Activated T-helper 1 cell treated with anti-CD3 and anti-CD28 coated beads, Interleukin-12 subunit alpha, Interleukin-12 subunit beta, Interleukin-2, Interleukin-4 antibody, amounts not matched to agents 30 ng/mL and 10 ng/mL and 1 ng/mL, durations not matched to agents 14 hours and 24 hours and 36 hours (primary cell): ENCODE measurements around the gene XPNPEP2. TPM values are rescaled to one million over a fixed set of nuclear protein-coding genes. Genes with fewer than 3 reads are reported as not detected.

Experiments
- DNase-seq: peaks from one replicate; pipeline ENCODE4 v3.0.0; 2021; ENCODE audit warnings: low spot score
- H3K27ac Mint-ChIP-seq: one replicate; pipeline ENCODE4 v1.8.0; 2021; ENCODE audit warnings: mild to moderate bottlenecking, mixed read lengths
- H3K27me3 Mint-ChIP-seq: one replicate; pipeline ENCODE4 v1.8.0; 2022; ENCODE audit warnings: mild to moderate bottlenecking, moderate library complexity, mixed read lengths; ENCODE audit not compliant: insufficient read depth
- H3K36me3 Mint-ChIP-seq: one replicate; pipeline ENCODE4 v1.8.0; 2021; ENCODE audit warnings: low read depth, mixed read lengths
- H3K4me1 Mint-ChIP-seq: one replicate; pipeline ENCODE4 v1.8.0; 2021; ENCODE audit warnings: low read depth, mixed read lengths
- H3K4me3 Mint-ChIP-seq: one replicate; pipeline ENCODE4 v1.8.0; 2021; ENCODE audit warnings: mild to moderate bottlenecking, moderate library complexity, mixed read lengths
- H3K9me3 Mint-ChIP-seq: one replicate; pipeline ENCODE4 v1.8.0; 2021; ENCODE audit warnings: mixed read lengths
- intact Hi-C: fragments of 100-400 bp; cut with micrococcal nuclease; formaldehyde crosslinking; loops from one replicate; pipeline ENCODE4 v1.15.1; 2024
- total RNA-seq: library from RNA; stranded (reverse); gene quantifications from 2 replicates; pipeline ENCODE4 v1.2.3, GENCODE V29; 2022

The XPNPEP2 gene
- total RNA-seq, 1 donor from 2014 or later: 0.16 TPM

DNA sequence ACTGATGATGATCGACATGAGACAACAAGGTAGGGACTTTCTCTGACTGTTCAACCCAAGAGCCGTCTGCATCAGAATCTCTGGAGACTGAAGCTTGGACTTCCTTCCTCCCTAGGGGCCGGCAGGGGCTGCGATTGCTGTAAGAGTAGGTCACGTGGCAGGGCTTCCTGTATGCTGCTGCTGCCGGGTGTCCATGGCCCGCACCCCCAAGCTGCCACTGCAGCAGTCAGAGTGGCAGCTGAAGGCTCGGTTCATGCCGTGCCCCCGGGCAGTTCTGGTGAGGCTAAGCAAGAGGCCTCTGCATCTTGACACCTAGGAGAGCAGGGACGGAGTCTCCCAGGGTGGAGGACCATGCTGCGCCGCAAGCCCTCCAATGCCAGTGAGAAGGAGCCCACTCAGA is 41.0 kb downstream of the XPNPEP2 start, which contains the start of gene SASH3:
SASH3 (plus strand) TSS at position 203 of the 400 bp plus-strand sequence; CDS start at position 352, 149 bp downstream.
- peak within 1 kb of the TSS; percentile 87 for H3K4me3 Mint-ChIP-seq
- peaks cover 58% of the 10 kb centered on the region for H3K4me1 Mint-ChIP-seq
- no peaks in the 10 kb centered on the region for H3K27me3 Mint-ChIP-seq
- H3K27ac Mint-ChIP-seq: peak within 1 kb of the TSS; percentile 91
- no peaks in the 10 kb centered on the region for H3K9me3 Mint-ChIP-seq
- peak; percentile 57 for DNase-seq
- intact Hi-C loops: loop anchor here (2.0 to 10.0 kb wide), 7 partner anchors 37 to 488 kb away; partner anchors contain the start of genes BCORL1, RAB33A and ZNF280C
- H3K36me3 Mint-ChIP-seq: peaks cover 33% of the 10 kb centered on the region

DNA sequence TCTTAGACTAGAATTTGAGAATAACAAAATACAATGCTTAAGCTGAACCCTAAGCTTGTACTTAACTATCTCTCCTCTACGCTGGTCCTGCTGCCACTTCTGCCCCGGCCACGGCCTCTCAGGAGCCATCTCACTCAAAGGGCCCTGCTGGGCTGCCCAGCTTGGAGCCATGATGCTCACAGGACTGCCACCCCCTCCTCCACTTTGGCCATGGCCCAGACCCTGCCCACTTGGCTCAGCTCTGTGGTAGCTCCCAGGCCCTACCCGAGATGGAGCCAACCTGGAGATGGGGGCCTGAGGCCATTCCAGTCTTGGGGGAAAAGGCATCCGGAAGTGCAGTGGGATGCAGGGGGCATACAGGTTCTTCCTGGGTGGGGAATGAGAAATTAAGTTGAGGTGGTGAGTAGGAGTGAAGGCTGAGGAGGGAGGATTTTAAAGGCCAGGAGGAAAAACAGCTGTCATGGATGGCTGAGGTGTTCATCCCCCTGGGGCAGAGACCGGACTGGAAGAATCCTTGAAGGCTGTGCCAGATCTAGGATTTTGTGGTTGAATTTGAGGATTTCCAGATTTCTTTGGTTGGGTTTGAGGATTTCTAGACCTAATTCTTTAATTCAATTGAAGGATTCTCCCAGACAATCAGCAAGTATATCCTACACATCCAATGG is 41.8 kb downstream of the XPNPEP2 start:
- Mint-ChIP-seq H3K27me3 (no peaks in the 10 kb centered on the region), H3K36me3 (peaks cover 36% of the 10 kb centered on the region), H3K27ac (peak overlapping the region; percentile 91), H3K4me1 (peaks cover 57% of the 10 kb centered on the region), H3K4me3 (peak overlapping the region; percentile 87), H3K9me3 (no peaks in the 10 kb centered on the region)
- no peak for DNase-seq
- intact Hi-C loops: loop anchor here (1.0 to 10.0 kb wide), 8 partner anchors 11 to 394 kb away; partner anchors contain the start of genes BCORL1 and RAB33A

DNA sequence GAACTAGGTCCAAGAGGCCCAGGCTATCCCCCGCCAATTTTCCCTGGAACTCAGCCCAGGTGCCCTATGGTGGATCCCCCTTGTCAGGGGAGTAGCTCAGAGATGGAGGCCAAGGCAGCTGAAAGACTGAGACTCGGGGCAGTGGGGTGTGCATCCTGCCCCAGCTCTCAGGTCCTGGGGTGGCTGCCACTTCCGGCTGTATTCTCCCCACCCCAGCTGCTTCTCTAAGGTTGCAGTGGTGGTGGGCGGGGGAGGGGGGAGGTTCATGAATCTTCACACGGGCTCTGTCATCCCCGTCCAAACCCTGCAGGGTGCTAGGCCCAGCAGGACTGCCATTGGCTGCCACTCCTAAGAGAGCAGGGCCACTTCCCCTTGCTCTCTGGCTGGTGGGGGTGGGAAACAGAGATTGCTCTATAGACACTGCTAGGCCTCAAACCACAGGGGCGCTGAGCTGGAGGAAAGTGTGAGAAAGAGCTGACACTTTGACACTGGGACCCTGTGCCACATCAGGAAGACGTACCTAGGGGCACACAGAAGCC is 42.4 kb downstream of the XPNPEP2 start:
- Mint-ChIP-seq H3K27ac (peak overlapping the region; percentile 91), H3K4me1 (peaks cover 63% of the 10 kb centered on the region), H3K27me3 (no peaks in the 10 kb centered on the region), H3K4me3 (peak overlapping the region; percentile 87), H3K9me3 (no peaks in the 10 kb centered on the region), H3K36me3 (peaks cover 39% of the 10 kb centered on the region)
- intact Hi-C loops: loop anchor here (1.0 to 10.0 kb wide), 8 partner anchors 12 to 394 kb away; partner anchors contain the start of genes BCORL1 and RAB33A
- peak; percentile 65 for DNase-seq

DNA sequence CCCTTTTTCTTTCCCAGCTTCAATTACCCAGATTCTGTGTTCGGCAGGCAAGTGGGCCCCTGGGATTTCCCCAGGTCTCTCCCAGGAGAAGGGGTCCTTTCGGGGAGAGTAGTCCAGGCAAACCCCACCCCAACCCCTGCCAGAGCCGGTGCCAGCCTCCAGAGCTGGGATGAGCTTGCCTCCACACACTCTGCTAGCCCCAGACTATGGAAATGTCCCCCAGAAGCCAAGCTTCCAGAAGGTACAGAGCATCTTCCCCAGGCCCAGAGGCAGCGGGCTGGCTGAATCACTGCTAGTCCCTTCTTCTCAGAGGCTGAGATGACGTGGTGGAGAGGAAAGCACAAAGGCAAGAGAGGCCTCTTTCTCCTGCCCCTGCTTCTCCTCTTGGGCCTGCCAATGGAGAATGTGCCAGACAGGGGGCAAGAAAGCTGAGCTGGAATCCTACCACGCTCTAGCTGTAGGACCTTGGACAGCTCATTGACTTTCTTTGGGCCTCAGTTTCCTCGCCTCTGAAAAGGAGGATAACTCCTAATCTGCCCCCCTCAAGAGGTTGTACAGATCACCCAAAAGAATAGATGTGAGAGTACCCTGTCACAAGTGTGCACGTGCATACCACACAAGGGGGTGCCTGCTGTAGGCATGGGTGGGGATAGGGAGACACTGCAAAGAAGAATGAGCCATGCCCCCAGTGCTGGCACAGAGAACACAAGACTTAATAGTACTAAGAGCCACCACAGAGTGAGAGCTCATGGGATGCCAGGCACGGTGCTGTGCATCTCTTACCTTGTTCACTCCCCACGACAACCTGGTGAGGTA is 43.1 kb downstream of the XPNPEP2 start:
- no peak for DNase-seq
- peaks cover 42% of the 10 kb centered on the region for H3K36me3 Mint-ChIP-seq
- peak overlapping the region; percentile 91 for H3K27ac Mint-ChIP-seq
- H3K4me3 Mint-ChIP-seq: peak overlapping the region; percentile 87
- intact Hi-C loops: loop anchor here (1.0 to 10.0 kb wide), 9 partner anchors 13 to 393 kb away; partner anchors contain the start of genes BCORL1, RAB33A and ZDHHC9
- peaks cover 63% of the 10 kb centered on the region for H3K4me1 Mint-ChIP-seq
- no peaks in the 10 kb centered on the region for H3K27me3 Mint-ChIP-seq
- no peaks in the 10 kb centered on the region for H3K9me3 Mint-ChIP-seq

DNA sequence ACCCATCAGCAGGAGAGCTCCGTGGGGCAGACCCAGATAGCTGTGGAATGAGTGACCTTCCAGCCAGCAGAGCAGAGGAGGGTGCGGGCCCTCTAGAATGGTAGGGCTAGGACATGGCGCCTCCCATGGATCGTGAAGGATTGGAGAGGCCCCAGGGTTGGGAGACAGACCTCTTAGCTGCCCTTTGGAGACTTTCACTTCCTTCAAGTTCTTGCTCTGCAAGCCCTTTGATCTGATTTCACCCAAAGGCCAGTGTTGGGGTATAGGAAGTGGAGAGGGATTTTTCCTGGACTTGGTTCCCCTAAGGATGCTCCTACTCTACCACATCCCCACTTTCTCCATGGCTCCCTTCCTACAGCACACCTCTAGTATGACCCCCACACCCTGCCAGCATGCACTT is 43.9 kb downstream of the XPNPEP2 start:
- intact Hi-C loops: loop anchor here (1.0 to 10.0 kb wide), 6 partner anchors 40 to 392 kb away; partner anchors contain the start of genes BCORL1, RAB33A and ZDHHC9
- DNase-seq: no peak
- peak overlapping the region; percentile 91 for H3K27ac Mint-ChIP-seq
- H3K36me3 Mint-ChIP-seq: peaks cover 49% of the 10 kb centered on the region
- no peaks in the 10 kb centered on the region for H3K9me3 Mint-ChIP-seq
- H3K4me3 Mint-ChIP-seq: peak overlapping the region; percentile 87
- peaks cover 62% of the 10 kb centered on the region for H3K4me1 Mint-ChIP-seq
- H3K27me3 Mint-ChIP-seq: no peaks in the 10 kb centered on the region

DNA sequence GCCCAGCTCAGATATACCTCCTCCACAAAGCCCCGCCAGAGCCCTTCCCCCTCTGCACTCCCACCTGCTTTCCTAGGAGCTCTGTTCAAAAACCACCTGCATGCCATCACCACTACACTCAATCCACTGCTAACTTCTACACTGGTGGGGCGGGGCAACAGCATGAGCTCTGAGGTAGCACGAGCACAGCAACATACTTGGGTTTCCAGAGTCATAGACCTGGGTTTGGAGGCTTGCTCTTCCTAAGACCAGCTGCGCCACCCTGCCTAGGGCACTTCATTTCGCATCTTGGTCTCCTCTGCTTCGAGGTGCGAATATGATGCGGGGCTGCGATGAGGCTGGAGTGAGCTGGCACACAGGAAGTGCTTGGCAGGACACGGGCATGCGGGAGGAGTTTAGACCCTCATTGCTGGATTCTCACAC is 44.5 kb downstream of the XPNPEP2 start:
- intact Hi-C loops: loop anchor here (1.0 to 10.0 kb wide), 6 partner anchors 40 to 391 kb away; partner anchors contain the start of genes BCORL1, RAB33A and ZDHHC9
- peaks cover 60% of the 10 kb centered on the region for H3K4me1 Mint-ChIP-seq
- no peak for DNase-seq
- peaks cover 50% of the 10 kb centered on the region for H3K36me3 Mint-ChIP-seq
- peak overlapping the region; percentile 91 for H3K27ac Mint-ChIP-seq
- no peaks in the 10 kb centered on the region for H3K27me3 Mint-ChIP-seq
- no peaks in the 10 kb centered on the region for H3K9me3 Mint-ChIP-seq
- peak overlapping the region; percentile 87 for H3K4me3 Mint-ChIP-seq

DNA sequence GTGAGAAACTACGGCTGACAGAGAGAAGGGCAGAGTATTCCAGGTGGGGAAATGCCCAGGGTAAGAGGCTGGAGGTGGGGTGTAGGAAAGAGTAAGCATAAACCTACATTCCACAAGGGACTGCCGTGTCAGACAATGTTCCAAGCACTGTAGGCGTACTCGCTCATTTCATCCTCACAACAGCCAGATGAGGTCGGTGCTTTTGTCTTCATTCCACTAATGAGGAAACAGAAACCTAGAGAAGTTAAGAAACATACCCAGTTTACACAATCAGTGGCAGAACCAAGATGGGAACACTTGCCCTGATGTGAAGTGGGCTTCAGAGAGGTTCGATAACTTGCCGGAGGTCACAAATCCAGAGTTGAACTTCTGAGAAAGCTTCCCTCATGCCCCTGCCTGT is 45.6 kb downstream of the XPNPEP2 start:
- DNase-seq: no peak
- H3K4me1 Mint-ChIP-seq: peaks cover 50% of the 10 kb centered on the region
- intact Hi-C loops: loop anchor here (5.0 to 10.0 kb wide), 4 partner anchors 42 to 390 kb away; partner anchors contain the start of genes BCORL1 and RAB33A
- H3K27ac Mint-ChIP-seq: peak overlapping the region; percentile 91
- H3K27me3 Mint-ChIP-seq: no peaks in the 10 kb centered on the region
- H3K4me3 Mint-ChIP-seq: peak overlapping the region; percentile 87
- H3K9me3 Mint-ChIP-seq: no peaks in the 10 kb centered on the region
- H3K36me3 Mint-ChIP-seq: peaks cover 54% of the 10 kb centered on the region

DNA sequence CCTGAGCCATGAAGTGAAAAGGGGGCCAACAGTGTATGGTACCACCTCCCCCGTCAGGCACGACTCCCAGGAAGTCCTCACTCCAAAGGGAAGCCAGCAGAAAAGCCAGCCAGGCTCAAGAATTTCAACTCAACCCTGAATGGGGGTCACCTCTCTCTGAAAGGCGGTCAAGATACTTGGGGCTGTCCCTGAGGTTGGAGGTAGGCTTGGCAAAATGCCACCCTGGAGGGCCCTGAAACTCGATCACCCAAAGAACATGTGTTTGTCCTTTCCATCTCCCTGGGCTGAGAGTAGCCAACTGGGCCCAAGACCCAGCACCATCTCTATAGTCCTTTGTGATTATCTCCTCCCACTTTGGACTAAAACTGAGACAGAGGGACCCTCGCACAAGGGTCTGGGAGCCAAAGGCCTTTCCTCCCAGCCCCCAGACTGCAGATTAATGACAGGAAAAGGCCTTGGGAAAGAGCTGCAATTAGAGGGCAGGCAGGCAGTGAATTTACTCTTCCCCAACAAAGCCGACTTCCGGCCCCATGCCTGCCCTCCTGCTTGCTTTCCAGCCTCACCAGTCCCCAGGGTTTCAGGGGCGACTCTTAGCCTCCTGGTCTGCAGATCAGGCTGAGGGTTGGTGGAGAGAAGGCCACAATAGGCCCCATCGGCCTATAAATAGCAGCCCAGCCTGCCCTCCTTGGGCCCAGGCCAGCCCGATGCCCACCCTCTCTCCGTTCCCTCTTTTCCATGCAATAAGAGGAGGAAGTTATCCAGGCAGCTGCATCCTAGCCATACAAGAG is 46.6 kb downstream of the XPNPEP2 start:
- intact Hi-C loops: loop anchor here (10.0 kb wide), 2 partner anchors 181 to 389 kb away; partner anchors contain the start of gene RAB33A
- Mint-ChIP-seq H3K9me3 (no peaks in the 10 kb centered on the region), H3K27me3 (no peaks in the 10 kb centered on the region), H3K36me3 (peaks cover 50% of the 10 kb centered on the region), H3K4me3 (peak overlapping the region; percentile 74), H3K4me1 (peaks cover 48% of the 10 kb centered on the region), H3K27ac (peak overlapping the region; percentile 73)
- no peak for DNase-seq

DNA sequence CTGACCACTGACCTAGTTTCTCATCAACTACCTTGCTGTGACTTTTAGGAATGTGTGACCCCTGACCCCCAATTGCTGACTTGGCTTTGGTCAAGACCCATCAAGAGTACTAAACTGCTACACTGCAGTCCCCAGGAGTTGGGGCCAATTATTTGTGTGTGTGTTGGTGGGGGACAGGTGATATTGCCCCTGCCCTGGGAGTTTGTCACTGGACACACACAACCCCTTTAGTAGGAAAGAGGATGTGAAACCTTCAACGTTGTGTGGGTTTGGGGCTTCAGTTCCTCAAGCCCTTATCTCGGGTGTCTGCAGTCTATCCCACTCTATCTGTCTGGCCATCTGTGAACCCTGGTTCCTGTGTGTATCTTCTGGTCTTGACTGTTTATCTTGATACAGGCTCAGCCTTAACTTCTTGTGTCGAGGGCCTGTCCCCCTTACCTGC is 47.5 kb downstream of the XPNPEP2 start:
- Mint-ChIP-seq H3K9me3 (no peaks in the 10 kb centered on the region), H3K4me1 (peaks cover 48% of the 10 kb centered on the region), H3K4me3 (peak overlapping the region; percentile 69), H3K27me3 (no peaks in the 10 kb centered on the region), H3K27ac (peak overlapping the region; percentile 79), H3K36me3 (peaks cover 47% of the 10 kb centered on the region)
- no peak for DNase-seq
- intact Hi-C loops: loop anchor here (10.0 kb wide), 2 partner anchors 181 to 389 kb away; partner anchors contain the start of gene RAB33A

DNA sequence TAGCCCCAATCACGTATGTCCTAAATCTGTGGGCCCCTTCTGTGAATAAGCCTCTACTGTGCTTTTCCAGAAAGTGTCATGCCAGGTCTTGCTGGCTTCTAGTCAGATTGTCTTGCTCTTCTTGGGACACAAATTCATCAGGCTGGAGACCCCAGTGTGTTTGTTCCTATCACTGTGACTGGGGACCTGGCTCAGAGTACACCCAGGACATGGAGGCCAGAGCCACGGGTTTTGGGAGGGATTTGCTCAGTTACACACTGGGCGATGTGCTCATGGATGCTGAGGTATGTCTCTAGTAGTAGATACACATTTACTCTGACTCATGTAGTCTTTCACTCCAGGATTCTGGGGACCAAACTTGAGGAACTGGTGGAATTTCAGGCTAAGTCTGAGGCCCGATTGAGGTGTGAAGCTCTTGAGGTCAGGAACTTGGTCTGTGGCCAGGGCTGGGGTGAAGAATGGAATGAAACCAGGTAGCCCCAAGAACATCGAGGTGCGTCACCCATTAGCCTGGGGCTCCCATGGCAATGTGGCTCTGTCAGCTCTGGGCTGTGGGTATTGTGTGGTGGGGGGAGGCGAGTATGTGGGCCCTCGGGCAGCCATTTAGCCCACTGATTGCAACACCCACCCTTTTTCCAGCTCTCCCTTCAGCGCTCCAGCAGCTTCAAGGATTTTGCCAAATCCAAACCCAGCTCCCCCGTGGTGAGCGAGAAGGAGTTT is 48.7 kb downstream of the XPNPEP2 start:
- H3K36me3 Mint-ChIP-seq: peaks cover 43% of the 10 kb centered on the region

DNA sequence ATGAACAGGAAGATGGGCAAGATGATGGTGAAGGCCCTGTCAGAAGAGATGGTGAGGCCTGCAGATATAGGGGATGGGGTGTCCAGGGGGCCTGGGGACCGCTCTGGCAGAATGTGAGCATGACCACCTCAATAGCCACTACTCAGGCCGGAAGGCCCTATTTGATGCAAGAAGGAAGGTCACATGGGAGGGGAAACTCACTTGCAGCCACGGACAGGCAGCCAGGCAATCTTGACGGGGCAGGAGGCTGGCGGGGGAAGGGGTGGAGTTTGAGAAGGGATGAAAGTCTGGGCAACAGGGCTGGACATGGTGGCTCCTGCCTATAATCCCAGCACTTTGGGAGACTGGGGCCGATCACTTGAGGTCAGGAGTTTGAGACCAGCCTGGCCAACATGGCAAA is 49.7 kb downstream of the XPNPEP2 start:
- intact Hi-C loops: loop anchor here (10.0 kb wide), 2 partner anchors 184 to 386 kb away; partner anchors contain the start of gene RAB33A
- H3K9me3 Mint-ChIP-seq: no peaks in the 10 kb centered on the region
- H3K4me1 Mint-ChIP-seq: peaks cover 32% of the 10 kb centered on the region
- H3K27ac Mint-ChIP-seq: no peak overlapping the region
- no peaks in the 10 kb centered on the region for H3K27me3 Mint-ChIP-seq
- no peak for DNase-seq
- H3K36me3 Mint-ChIP-seq: peaks cover 36% of the 10 kb centered on the region
- no peak overlapping the region for H3K4me3 Mint-ChIP-seq

More for the DNA sequence above, 48.7 kb downstream of the XPNPEP2 start:
- intact Hi-C loops: loop anchor here (10.0 kb wide), 2 partner anchors 183 to 387 kb away; partner anchors contain the start of gene RAB33A
- H3K9me3 Mint-ChIP-seq: no peaks in the 10 kb centered on the region
- H3K27ac Mint-ChIP-seq: peak overlapping the region; percentile 19
- no peak for DNase-seq
- no peaks in the 10 kb centered on the region for H3K27me3 Mint-ChIP-seq
- peak overlapping the region; percentile 20 for H3K4me3 Mint-ChIP-seq
- H3K4me1 Mint-ChIP-seq: peaks cover 41% of the 10 kb centered on the region
